IMR-90 (cell line): ENCODE data around the gene SYNPR. TPM values are rescaled to one million over a fixed set of nuclear protein-coding genes. Genes with fewer than 3 reads are reported as not detected.

Source experiments
- ATAC-seq: fragments of 200-7000 bp; cut with Tn5 transposase; 2 replicates; pipeline ENCODE4 v1.9.1; 2020; ENCODE audit warnings: low read depth, mild to moderate bottlenecking, moderate library complexity
- BruUV-seq: library from RNA; stranded (reverse); fragments of 400-500 nt; replicated peaks from 2 replicates; lab custom pipeline; 2021; lab: Mats Ljungman, UMichigan
- CTCF ChIA-PET: fragments of 300-600 bp; formaldehyde crosslinking; extraction: SDS; loops from one replicate; lab custom pipeline; 2021; ENCODE audit warnings: antibody characterized with exemption; lab: Yijun Ruan, JAX
- POLR2A ChIA-PET: fragments of 300-600 bp; sonication (Branson Sonifier 250); formaldehyde crosslinking; loops from one replicate; lab custom pipeline; 2022; ENCODE audit warnings: antibody characterized with exemption; ENCODE audit not compliant: unreplicated experiment; lab: Charles Lee
- DNase-seq: peaks from one replicate; pipeline ENCODE4 v3.0.0; 2013
- H2AFZ ChIP-seq: replicated peaks from 2 replicates; pipeline ENCODE3; 2013; ENCODE audit warnings: low read length, mild to moderate bottlenecking; ENCODE audit not compliant: poor library complexity
- H2AK5ac ChIP-seq: 2 replicates; pipeline ENCODE4 v1.6.1; 2013; ENCODE audit warnings: low read depth, low read length, inconsistent platforms
- H2AK9ac ChIP-seq: replicated peaks from 2 replicates; pipeline ENCODE3; 2013; ENCODE audit warnings: mild to moderate bottlenecking, low read depth, low read length, moderate library complexity; ENCODE audit not compliant: poor library complexity
- H2BK120ac ChIP-seq: 2 replicates; pipeline ENCODE4 v1.6.1; 2013; ENCODE audit warnings: low read depth, low read length, inconsistent platforms
- H2BK15ac ChIP-seq: 3 replicates; pipeline ENCODE4 v1.6.1; 2013; ENCODE audit warnings: low read depth, low read length, inconsistent platforms
- H2BK20ac ChIP-seq: 2 replicates; pipeline ENCODE4 v1.6.1; 2013; ENCODE audit warnings: low read depth, mild to moderate bottlenecking, inconsistent platforms, low read length, moderate library complexity
- H2BK5ac ChIP-seq: 2 replicates; pipeline ENCODE4 v1.6.1; 2013; ENCODE audit warnings: mild to moderate bottlenecking, low read depth, low read length, inconsistent platforms; ENCODE audit not compliant: poor library complexity, severe bottlenecking
- H3K14ac ChIP-seq: replicated peaks from 2 replicates; pipeline ENCODE4 v1.6.1; 2013; ENCODE audit warnings: low read depth, low read length, inconsistent platforms
- H3K18ac ChIP-seq: 2 replicates; pipeline ENCODE4 v1.6.1; 2013; ENCODE audit warnings: low read depth, low read length, control low read depth
- H3K23ac ChIP-seq: 2 replicates; pipeline ENCODE4 v1.6.1; 2013; ENCODE audit warnings: low read depth, low read length, inconsistent platforms
- H3K27ac ChIP-seq: 2 replicates; pipeline ENCODE4 v1.5.1; 2013; ENCODE audit warnings: mild to moderate bottlenecking, control low read depth, low read length; ENCODE audit not compliant: insufficient read depth
- H3K27me3 ChIP-seq: 2 replicates; pipeline ENCODE4 v1.6.1; 2013; ENCODE audit warnings: low read length; ENCODE audit not compliant: control insufficient read depth, insufficient read depth
- H3K36me3 ChIP-seq: 2 replicates; pipeline ENCODE4 v1.6.1; 2013; ENCODE audit warnings: low read length, mixed read lengths; ENCODE audit not compliant: control insufficient read depth, insufficient read depth
- H3K4ac ChIP-seq: 2 replicates; pipeline ENCODE4 v1.6.1; 2013; ENCODE audit warnings: low read depth, low read length, inconsistent platforms
- H3K4me1 ChIP-seq: 2 replicates; pipeline ENCODE4 v1.6.1; 2013; ENCODE audit warnings: low read length, mixed read lengths; ENCODE audit not compliant: control insufficient read depth, insufficient read depth
- H3K4me2 ChIP-seq: 2 replicates; pipeline ENCODE4 v1.6.1; 2013; ENCODE audit warnings: low read depth, mild to moderate bottlenecking, control low read depth, low read length, moderate library complexity
- H3K4me3 ChIP-seq: 2 replicates; pipeline ENCODE4 v1.5.1; 2013; ENCODE audit warnings: low read depth, mild to moderate bottlenecking, control low read depth, low read length, moderate library complexity; ENCODE audit not compliant: insufficient read depth
- H3K56ac ChIP-seq: 2 replicates; pipeline ENCODE4 v1.6.1; 2013; ENCODE audit warnings: low read length, inconsistent platforms; ENCODE audit not compliant: insufficient read depth; ENCODE audit errors: extremely low read depth
- H3K79me1 ChIP-seq, 2 experiments: 2 replicates each; pipeline ENCODE4 v1.6.1; 2013; ENCODE audit warnings: low read length in 2 of 2, inconsistent platforms in 1 of 2, low read depth in 1 of 2
- H3K9ac ChIP-seq: 2 replicates; pipeline ENCODE4 v1.6.1; 2013; ENCODE audit warnings: low read depth, low read length, control low read depth
- H3K9me1 ChIP-seq: 2 replicates; pipeline ENCODE4 v1.6.1; 2013; ENCODE audit warnings: low read length, inconsistent platforms; ENCODE audit not compliant: insufficient read depth
- H3K9me3 ChIP-seq: 2 replicates; pipeline ENCODE4 v1.6.1; 2013; ENCODE audit warnings: low read length; ENCODE audit not compliant: control insufficient read depth, insufficient read depth
- H4K20me1 ChIP-seq: 2 replicates; pipeline ENCODE4 v1.6.1; 2013; ENCODE audit warnings: low read length, inconsistent platforms; ENCODE audit not compliant: insufficient read depth
- H4K5ac ChIP-seq: 2 replicates; pipeline ENCODE4 v1.6.1; 2013; ENCODE audit warnings: mild to moderate bottlenecking, low read depth, low read length, control low read depth
- H4K8ac ChIP-seq, 2 experiments: 2 replicates each; pipeline ENCODE4 v1.6.1; 2013; ENCODE audit warnings: low read depth in 2 of 2, low read length in 2 of 2, control low read depth in 1 of 2, inconsistent platforms in 1 of 2
- H4K91ac ChIP-seq: 2 replicates; pipeline ENCODE4 v1.6.1; 2013; ENCODE audit warnings: low read depth, low read length, inconsistent platforms; ENCODE audit not compliant: insufficient read depth
- BHLHE40 ChIP-seq: fragments of 150-350 bp; IDR thresholded peaks from 2 replicates; pipeline ENCODE4 v1.6.1; 2016; ENCODE audit warnings: mild to moderate bottlenecking, low read depth, low read length
- NFE2L2 ChIP-seq: fragments of 150-350 bp; IDR thresholded peaks from 2 replicates; pipeline ENCODE4 v1.6.1; 2016; ENCODE audit warnings: low read depth, mild to moderate bottlenecking, low read length
- WGBS, 2 experiments: methylation state at CpG; one replicate each; pipeline versions ENCODE4 v1.1.5 to v1.1.7; 2013; ENCODE audit warnings: missing lambda C conversion rate in 2 of 2; ENCODE audit not compliant: insufficient read length in 1 of 2; ENCODE audit errors: extremely low coverage in 2 of 2; 5-methylcytosine and 5-hydroxymethylcytosine counted together
- dilution Hi-C: fragments of 300-500 bp; cut with HindIII; formaldehyde crosslinking; loops from one replicate; pipeline ENCODE4 v1.14.3; 2018; ENCODE audit warnings: low sequenced_read_pairs; ENCODE audit not compliant: unreplicated experiment
- in situ Hi-C: fragments of 300-500 bp; cut with MboI; formaldehyde crosslinking; loops from 3 replicates; pipeline ENCODE4 v1.14.3; 2019; ENCODE audit warnings: low sequenced_read_pairs, inconsistent platforms, mixed read lengths
- intact Hi-C: fragments of 100-400 bp; cut with micrococcal nuclease; formaldehyde crosslinking; loops from 2 replicates; pipeline ENCODE4 v1.10.0; 2022
- polyA plus RNA-seq, 3 experiments: library from polyadenylated mRNA; depleted of rRNA; stranded (reverse); fragments of >200 nt; gene quantifications; 2 replicates each; pipeline ENCODE4 v1.2.3, GENCODE V29; 2012; ENCODE audit warnings: low replicate concordance in 1 of 3
- total RNA-seq: library from RNA; depleted of rRNA; stranded (reverse); fragments of >200 nt; gene quantifications from 2 replicates; pipeline ENCODE4 v1.2.3, GENCODE V29; 2012

Gene SYNPR
- total and polyA plus RNA-seq, 2 of the 4 experiments (the other 2 are of a cell fraction), result not detected

DNA sequence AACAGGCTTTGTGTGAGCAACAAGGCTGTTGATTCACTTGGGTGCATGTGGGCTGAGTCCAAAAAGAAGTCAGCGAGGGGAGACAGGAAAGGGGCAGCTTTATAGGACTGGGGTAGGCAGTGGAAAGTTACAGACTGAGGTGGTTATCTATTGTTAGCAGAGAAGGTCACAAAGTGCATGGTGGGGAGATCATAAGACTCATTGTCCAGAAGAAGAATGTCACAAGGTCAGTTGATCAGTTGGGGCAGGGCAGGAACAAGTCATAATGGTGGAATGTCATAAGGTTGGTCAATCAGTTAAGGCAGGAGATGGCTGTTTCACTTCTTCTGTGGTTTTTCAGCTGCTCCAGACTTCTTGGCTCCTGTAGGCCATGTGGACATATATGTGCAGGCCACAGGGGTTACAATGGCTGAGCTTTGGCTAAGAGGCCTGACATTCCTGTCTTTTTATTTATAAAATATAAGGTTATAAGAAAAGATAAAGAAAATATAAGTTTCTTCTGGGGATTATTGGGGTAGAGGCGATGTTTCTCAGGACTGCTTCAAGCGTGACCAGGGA is 304.9 kb downstream of the SYNPR start:
- no peak overlapping the region for H3K27ac ChIP-seq

More for the DNA sequence above, 304.9 kb downstream of the SYNPR start:
- H3K4me2 ChIP-seq, result no peak overlapping the region
- ChIA-PET CTCF (no interaction called here), POLR2A (no interaction called here)
- no peak overlapping the region for H2BK20ac ChIP-seq
- H3K4me3 ChIP-seq, result no peak overlapping the region
- no peak overlapping the region for H2AFZ ChIP-seq
- TF ChIP-seq BHLHE40, result no peak
- no peak for TF ChIP-seq NFE2L2
- H4K20me1 ChIP-seq, result no peaks in the 10 kb centered on the region
- H3K9ac ChIP-seq, result no peak overlapping the region
- no TSS peak for BruUV-seq
- H3K36me3 ChIP-seq, result no peaks in the 10 kb centered on the region
- no peak overlapping the region for H2AK5ac ChIP-seq
- DNase-seq, result no peak
- in situ Hi-C loops (no loop called here), intact Hi-C loops (no loop called here), dilution Hi-C loops (no loop called here)
- no peak overlapping the region for H3K14ac ChIP-seq
- H3K9me1 ChIP-seq, result no peaks in the 10 kb centered on the region
- no peak overlapping the region for H4K5ac ChIP-seq
- H3K27me3 ChIP-seq, result no peaks in the 10 kb centered on the region
- H3K56ac ChIP-seq, result no peak overlapping the region
- H3K23ac ChIP-seq, result no peak overlapping the region
- no peaks in the 10 kb centered on the region for H3K4me1 ChIP-seq
- H4K91ac ChIP-seq, result no peak overlapping the region
- no peak overlapping the region for H2BK5ac ChIP-seq
- H3K9me3 ChIP-seq, result no peaks in the 10 kb centered on the region
- H3K18ac ChIP-seq, result no peak overlapping the region
- H3K4ac ChIP-seq, result no peak overlapping the region
- no peaks in the 10 kb centered on the region for H3K79me1 ChIP-seq
- no peak overlapping the region for H2BK120ac ChIP-seq
- no peak for ATAC-seq
- WGBS, 2 experiments, result 20% methylated on average over 1 of the region's 3 CpGs; no CpG with 5 or more reads in 1 of the 2 experiments
- no peak overlapping the region for H4K8ac ChIP-seq
- H2BK15ac ChIP-seq, result no peak overlapping the region
- H2AK9ac ChIP-seq, result no peak overlapping the region
